OCI-LY1 (cell line): ENCODE data around the gene TAC3.

ENCODE experiments used
- H2AFZ ChIP-seq: fragments of 200-600 bp; sonication (generic), shearing (Covaris generic); 2 replicates; pipeline ENCODE4 v1.6.0; 2014; ENCODE audit warnings: antibody characterized with exemption, mild to moderate bottlenecking, low read length
- H3F3A ChIP-seq: fragments of 200-600 bp; sonication (generic), shearing (Covaris generic); 2 replicates; pipeline ENCODE4 v1.6.0; 2014; ENCODE audit warnings: mild to moderate bottlenecking, antibody characterized with exemption, low read length, moderate library complexity; ENCODE audit not compliant: insufficient read depth
- H3K27ac ChIP-seq: fragments of 200-600 bp; sonication (generic); 2 replicates; pipeline ENCODE4 v1.5.1; 2014; ENCODE audit warnings: low read length, mixed run types, mild to moderate bottlenecking, low read depth; ENCODE audit not compliant: poor library complexity, severe bottlenecking
- H3K27me3 ChIP-seq: fragments of 200-600 bp; sonication (generic); 2 replicates; pipeline ENCODE4 v1.6.0; 2014; ENCODE audit warnings: antibody characterized with exemption, mild to moderate bottlenecking, low read length, moderate library complexity; ENCODE audit not compliant: insufficient read depth
- H3K36me3 ChIP-seq: fragments of 200-600 bp; sonication (generic); 2 replicates; pipeline ENCODE4 v1.6.1; 2014; ENCODE audit warnings: mild to moderate bottlenecking, antibody characterized with exemption, low read length, moderate library complexity, mixed read lengths; ENCODE audit not compliant: insufficient read depth
- H3K4me1 ChIP-seq: fragments of 200-600 bp; sonication (generic); 2 replicates; pipeline ENCODE4 v1.5.1; 2014; ENCODE audit warnings: mild to moderate bottlenecking, low read length, moderate library complexity; ENCODE audit not compliant: insufficient read depth, severe bottlenecking
- H3K4me2 ChIP-seq: fragments of 200-600 bp; sonication (generic), shearing (Covaris generic); 2 replicates; pipeline ENCODE4 v1.6.1; 2014; ENCODE audit warnings: low read length
- H3K4me3 ChIP-seq: fragments of 200-600 bp; sonication (generic); 2 replicates; pipeline ENCODE4 v1.5.1; 2014; ENCODE audit warnings: low read length, low read depth, mild to moderate bottlenecking, mixed read lengths; ENCODE audit not compliant: poor library complexity, severe bottlenecking
- H3K79me2 ChIP-seq: fragments of 200-600 bp; shearing (Covaris generic); 2 replicates; pipeline ENCODE4 v1.6.1; 2016; ENCODE audit warnings: mixed run types, low read length, mixed read lengths; ENCODE audit not compliant: insufficient read depth
- H3K9ac ChIP-seq: fragments of 200-600 bp; sonication (generic), shearing (Covaris generic); 2 replicates; pipeline ENCODE4 v1.6.1; 2014; ENCODE audit warnings: mild to moderate bottlenecking, low read length, mixed read lengths
- H3K9me2 ChIP-seq: fragments of 200-600 bp; sonication (generic), shearing (Covaris generic); 2 replicates; pipeline ENCODE4 v1.6.1; 2014; ENCODE audit warnings: low read depth, mild to moderate bottlenecking, low read length, mixed read lengths
- H3K9me3 ChIP-seq: fragments of 200-600 bp; shearing (Covaris generic); 2 replicates; pipeline ENCODE4 v1.6.1; 2014; ENCODE audit warnings: low read length, mixed read lengths
- H4K20me1 ChIP-seq: fragments of 200-600 bp; sonication (generic), shearing (Covaris generic); 2 replicates; pipeline ENCODE4 v1.6.0; 2016; ENCODE audit warnings: mild to moderate bottlenecking, low read length; ENCODE audit not compliant: insufficient read depth
- EZH2 ChIP-seq: fragments of 200-600 bp; sonication (generic), shearing (Covaris generic); IDR thresholded peaks from 2 replicates; pipeline ENCODE4 v1.8.0; 2017; ENCODE audit warnings: borderline replicate concordance, mixed run types, mild to moderate bottlenecking, antibody characterized with exemption, low read length, moderate library complexity, mixed read lengths
- TF ChIP-seq, protein P1 (sequence below): fragments of 200-600 bp; sonication (generic), shearing (Covaris generic); IDR thresholded peaks from 2 replicates; pipeline ENCODE4 v1.5.1; 2017; ENCODE audit warnings: mild to moderate bottlenecking, antibody characterized with exemption, low read length, moderate library complexity, mixed read lengths

The TAC3 gene

DNA sequence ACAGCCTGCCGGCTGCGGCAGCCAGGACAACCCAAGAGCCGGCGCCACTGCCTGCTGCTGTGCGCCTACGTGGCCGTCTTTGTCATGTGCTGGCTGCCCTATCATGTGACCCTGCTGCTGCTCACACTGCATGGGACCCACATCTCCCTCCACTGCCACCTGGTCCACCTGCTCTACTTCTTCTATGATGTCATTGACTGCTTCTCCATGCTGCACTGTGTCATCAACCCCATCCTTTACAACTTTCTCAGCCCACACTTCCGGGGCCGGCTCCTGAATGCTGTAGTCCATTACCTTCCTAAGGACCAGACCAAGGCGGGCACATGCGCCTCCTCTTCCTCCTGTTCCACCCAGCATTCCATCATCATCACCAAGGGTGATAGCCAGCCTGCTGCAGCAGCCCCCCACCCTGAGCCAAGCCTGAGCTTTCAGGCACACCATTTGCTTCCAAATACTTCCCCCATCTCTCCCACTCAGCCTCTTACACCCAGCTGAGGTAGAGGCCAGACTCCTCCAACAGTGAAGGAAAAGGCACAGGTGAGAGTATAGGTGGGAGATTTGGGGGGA, 20.3 kb downstream of the TAC3 start:
- no peaks in the 10 kb centered on the region for H4K20me1 ChIP-seq
- no peaks in the 10 kb centered on the region for H3K9me3 ChIP-seq
- peaks cover 19% of the 10 kb centered on the region; the same call in 1 of the 2 replicates for H3K36me3 ChIP-seq
- H3K9me2 ChIP-seq: no peaks in the 10 kb centered on the region
- no peak overlapping the region for H3K4me2 ChIP-seq
- no peak overlapping the region for H3K4me3 ChIP-seq
- H3K4me1 ChIP-seq: no peaks in the 10 kb centered on the region
- no peak overlapping the region for H3K27ac ChIP-seq
- H2AFZ ChIP-seq: no peak overlapping the region
- TF ChIP-seq, protein P1, sequence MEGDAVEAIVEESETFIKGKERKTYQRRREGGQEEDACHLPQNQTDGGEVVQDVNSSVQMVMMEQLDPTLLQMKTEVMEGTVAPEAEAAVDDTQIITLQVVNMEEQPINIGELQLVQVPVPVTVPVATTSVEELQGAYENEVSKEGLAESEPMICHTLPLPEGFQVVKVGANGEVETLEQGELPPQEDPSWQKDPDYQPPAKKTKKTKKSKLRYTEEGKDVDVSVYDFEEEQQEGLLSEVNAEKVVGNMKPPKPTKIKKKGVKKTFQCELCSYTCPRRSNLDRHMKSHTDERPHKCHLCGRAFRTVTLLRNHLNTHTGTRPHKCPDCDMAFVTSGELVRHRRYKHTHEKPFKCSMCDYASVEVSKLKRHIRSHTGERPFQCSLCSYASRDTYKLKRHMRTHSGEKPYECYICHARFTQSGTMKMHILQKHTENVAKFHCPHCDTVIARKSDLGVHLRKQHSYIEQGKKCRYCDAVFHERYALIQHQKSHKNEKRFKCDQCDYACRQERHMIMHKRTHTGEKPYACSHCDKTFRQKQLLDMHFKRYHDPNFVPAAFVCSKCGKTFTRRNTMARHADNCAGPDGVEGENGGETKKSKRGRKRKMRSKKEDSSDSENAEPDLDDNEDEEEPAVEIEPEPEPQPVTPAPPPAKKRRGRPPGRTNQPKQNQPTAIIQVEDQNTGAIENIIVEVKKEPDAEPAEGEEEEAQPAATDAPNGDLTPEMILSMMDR: no peak
- no peak for TF ChIP-seq EZH2
- no peaks in the 10 kb centered on the region for H3K79me2 ChIP-seq
- H3F3A ChIP-seq: no peaks in the 10 kb centered on the region
- no peak overlapping the region for H3K9ac ChIP-seq
- no peaks in the 10 kb centered on the region for H3K27me3 ChIP-seq

DNA sequence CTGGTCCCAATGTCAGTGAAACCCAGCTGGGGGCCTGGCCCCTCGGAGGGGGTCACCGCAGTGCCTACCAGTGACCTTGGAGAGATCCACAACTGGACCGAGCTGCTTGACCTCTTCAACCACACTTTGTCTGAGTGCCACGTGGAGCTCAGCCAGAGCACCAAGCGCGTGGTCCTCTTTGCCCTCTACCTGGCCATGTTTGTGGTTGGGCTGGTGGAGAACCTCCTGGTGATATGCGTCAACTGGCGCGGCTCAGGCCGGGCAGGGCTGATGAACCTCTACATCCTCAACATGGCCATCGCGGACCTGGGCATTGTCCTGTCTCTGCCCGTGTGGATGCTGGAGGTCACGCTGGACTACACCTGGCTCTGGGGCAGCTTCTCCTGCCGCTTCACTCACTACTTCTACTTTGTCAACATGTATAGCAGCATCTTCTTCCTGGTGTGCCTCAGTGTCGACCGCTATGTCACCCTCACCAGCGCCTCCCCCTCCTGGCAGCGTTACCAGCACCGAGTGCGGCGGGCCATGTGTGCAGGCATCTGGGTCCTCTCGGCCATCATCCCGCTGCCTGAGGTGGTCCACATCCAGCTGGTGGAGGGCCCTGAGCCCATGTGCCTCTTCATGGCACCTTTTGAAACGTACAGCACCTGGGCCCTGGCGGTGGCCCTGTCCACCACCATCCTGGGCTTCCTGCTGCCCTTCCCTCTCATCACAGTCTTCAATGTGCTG, 21.0 kb downstream of the TAC3 start:
- TF ChIP-seq EZH2: no peak
- TF ChIP-seq, protein P1: no peak
- Histone ChIP-seq H2AFZ (no peak overlapping the region), H3K4me1 (no peaks in the 10 kb centered on the region), H3K27me3 (no peaks in the 10 kb centered on the region), H3K79me2 (no peaks in the 10 kb centered on the region), H3K27ac (no peak overlapping the region), H3K9me3 (no peaks in the 10 kb centered on the region), H3K36me3 (0 out of 2 replicates have a peak, but pooled peaks cover 13% of the 10 kb centered on the region), H3F3A (no peaks in the 10 kb centered on the region), H3K9me2 (no peaks in the 10 kb centered on the region), H3K9ac (no peak overlapping the region), H3K4me2 (no peak overlapping the region), H4K20me1 (no peaks in the 10 kb centered on the region), H3K4me3 (no peak overlapping the region)

DNA sequence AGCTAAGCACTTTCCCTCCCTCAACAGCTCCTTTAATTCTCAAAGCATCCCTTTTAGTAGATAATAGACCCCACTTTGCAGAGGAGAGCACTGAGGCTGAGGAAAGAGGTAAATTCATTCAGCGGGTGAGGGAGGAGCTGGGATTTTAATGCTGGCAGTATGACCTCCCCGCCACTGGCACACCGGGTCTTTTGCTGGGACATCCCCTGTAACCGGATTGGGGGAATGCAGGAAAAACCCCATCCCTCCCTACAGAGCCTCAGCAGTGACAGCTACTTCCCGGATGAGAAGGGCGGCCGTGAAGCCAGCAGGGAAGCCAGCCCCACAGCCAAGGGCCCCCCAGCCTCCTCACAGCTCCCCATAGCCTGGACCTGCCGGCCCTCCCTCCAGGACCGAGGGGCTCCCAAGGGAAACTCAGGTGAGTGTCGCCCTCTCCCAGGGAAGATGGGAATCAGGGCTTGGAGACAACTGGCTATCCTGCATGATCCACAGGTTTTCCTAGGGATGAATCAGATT, 22.0 kb downstream of the TAC3 start:
- Histone ChIP-seq H3K9me3 (no peaks in the 10 kb centered on the region), H3K9ac (no peak overlapping the region), H3K79me2 (no peaks in the 10 kb centered on the region), H3K27ac (no peak overlapping the region), H3K9me2 (no peaks in the 10 kb centered on the region), H3F3A (no peaks in the 10 kb centered on the region), H3K4me3 (no peak overlapping the region), H3K36me3 (0 out of 2 replicates have a peak, but pooled peaks cover 8% of the 10 kb centered on the region), H3K4me1 (no peaks in the 10 kb centered on the region), H4K20me1 (no peaks in the 10 kb centered on the region), H3K27me3 (no peaks in the 10 kb centered on the region), H2AFZ (no peak overlapping the region), H3K4me2 (no peak overlapping the region)
- TF ChIP-seq, protein P1: no peak
- no peak for TF ChIP-seq EZH2
